GM21367 (cell line): ENCODE measurements around the gene NRTN.

ENCODE experiments used
- ATAC-seq: cut with Tn5 transposase; IDR thresholded peaks from one replicate; pipeline ENCODE4 v1.9.1; 2021; ENCODE audit not compliant: unreplicated experiment

The NRTN gene

GRCh38 chr19:5811117-5811516 is 6.2 kb downstream of the NRTN start:
- no peak for ATAC-seq

DNA sequence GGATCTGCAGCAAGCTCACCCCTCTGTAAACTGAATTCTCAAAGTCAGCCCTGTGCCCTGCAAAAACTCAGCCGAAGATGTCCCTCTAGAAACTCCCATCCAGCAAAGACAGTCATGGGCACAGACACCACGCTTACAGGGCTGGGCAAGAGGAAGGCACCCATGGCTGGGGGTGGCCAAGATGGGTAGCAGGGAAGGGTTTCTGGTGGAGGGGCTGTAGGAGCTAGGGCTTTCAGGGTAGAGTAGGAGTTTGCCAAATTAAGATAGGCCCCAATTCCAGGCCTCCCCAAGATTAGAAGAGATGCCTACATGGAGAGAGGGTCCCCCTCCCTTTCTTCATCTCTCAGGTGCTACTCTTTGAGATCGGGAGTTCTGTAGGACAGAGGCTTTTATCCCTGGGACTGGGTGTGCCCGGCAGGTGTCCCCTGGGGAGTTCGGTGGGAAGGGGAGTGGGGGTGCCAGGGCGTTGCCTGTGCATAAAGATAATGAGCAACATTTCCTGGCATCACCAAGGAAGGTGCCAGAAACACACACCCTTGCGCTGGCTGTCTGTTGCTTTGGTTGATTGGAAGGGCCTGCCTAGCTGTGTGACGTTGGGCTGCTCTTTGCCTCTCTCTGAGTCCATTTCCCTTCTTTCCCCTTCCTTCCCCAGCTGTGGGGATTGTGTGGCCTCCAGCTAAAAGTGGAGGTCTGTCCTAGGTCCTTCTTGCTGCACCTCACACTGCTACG is 9.4 kb downstream of the NRTN start:
- no peak for ATAC-seq

DNA sequence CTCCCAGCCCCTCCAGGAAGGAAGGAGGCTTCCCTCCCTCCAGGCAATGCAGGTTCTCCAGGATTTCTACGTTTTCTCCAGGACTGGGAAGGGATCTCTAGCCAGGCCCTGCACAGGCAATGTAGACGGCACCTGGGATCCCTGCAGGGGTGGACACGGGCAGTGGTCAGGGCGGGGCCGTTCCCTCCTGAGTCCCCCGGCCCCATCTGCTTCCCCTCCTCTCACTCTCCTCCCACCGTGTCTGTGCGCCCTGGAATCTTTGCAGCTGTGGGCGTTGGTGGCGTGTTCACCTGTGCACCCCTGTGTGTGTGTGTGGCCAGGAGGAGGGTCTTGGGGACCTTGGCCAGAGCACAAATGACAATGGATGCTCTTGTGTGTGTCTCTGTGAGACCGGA is 10.0 kb downstream of the NRTN start:
- ATAC-seq = no peak

- ATAC-seq = no peak
These were observed 12.4 kb downstream of the NRTN start for GRCh38 chr19:5817218-5817617.

DNA sequence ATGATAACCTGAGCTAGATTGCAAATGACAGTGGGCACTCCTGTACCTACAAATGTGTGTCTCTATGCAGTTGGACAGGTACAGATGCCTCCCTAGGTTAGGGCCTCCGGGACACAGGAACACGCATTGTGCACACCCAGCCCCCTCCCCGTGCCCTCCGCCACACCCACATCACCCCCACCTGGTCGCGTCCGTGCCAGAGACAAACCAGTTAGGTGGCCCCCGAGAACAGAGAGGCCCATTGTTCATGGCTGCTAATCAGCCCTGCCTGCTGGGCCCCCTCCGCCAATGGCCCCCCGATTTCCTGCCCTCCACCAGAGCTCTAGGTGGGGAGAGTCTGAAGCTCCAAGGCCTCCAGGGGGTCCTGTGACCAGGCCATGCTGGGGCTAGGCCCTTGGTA is 13.7 kb downstream of the NRTN start:
- ATAC-seq = no peak

DNA sequence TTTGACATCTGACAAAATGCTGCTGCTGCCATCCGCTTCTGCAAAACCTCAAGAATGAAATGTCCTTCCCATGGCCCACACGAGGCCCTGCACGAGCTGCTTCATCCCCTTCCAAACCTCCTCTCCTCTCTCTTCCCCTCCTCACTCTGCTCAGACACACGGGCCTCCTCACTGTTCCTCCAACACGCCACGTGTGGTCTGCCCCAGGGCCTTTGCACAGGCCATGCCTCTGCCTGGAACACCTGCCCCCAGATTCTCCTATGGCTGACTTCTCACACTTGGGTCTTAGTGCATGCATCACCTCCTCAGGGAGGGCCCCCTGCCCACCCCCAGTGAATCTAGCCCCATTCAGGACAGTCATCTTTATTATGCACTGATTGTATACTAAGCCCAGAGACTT is 15.9 kb downstream of the NRTN start:
- ATAC-seq = no peak

DNA sequence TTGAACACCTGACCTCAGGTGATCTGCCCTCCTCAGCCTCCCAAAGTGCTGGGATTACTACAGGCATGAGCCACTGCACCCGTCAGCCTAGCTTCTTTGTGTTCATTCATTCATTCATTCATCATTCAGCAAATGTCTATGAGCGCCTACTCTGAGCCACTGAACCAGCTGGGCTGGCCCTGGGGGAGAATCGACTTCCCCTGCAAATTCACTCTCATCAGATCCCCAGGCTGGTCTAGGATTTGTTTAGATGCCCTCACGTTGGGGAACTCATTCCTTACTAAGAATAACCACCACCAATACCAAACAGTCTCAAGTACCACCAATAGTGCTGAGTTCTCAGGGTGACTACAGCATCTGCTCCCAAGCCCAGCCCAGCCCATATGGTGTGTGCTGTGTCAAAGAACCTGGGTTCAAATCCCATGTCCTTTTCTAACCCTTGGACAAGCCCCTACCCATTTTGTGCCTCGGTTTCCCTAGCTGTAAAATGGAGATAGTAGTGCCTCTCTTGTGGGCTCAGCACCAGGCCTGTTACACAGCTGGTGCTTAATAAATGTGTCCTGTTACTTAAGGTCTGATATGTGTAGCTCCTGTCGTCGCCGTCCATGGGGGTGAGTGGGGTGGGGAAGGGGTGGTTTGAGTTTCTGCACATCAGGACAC is 16.8 kb downstream of the NRTN start:
- ATAC-seq = no peak

DNA sequence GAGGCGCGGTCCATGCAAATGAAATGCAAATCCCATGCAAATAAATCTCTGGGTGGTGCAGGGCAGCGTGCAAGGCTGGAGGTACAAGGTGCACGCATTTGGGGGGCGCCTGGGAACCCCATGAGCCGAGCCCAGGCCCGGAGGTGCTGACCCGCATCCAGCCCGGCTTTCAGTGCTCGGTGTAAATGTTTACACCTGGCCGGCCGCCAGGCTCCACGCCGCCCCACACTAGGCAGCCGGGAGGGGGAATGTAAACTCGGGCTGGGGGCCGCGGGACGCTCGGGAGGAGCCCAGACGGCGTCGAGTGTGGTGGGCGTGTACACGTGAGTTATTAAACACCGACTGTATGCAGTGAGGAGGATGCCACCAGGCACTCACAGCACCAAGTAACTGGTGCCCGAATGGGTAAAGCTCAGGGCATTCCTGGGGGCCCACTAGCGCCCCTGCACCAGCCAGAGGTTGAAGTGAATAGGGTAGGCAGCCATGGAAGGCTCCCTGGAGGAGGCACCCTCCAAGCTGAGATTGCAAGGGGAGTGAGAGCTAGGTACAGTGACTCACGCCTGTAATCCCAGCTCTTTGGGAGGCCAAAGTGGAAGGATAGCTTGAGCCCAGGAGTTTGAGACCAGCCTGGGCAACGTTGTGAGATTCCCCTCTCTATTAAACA is 17.4 kb downstream of the NRTN start:
- ATAC-seq = no peak

DNA sequence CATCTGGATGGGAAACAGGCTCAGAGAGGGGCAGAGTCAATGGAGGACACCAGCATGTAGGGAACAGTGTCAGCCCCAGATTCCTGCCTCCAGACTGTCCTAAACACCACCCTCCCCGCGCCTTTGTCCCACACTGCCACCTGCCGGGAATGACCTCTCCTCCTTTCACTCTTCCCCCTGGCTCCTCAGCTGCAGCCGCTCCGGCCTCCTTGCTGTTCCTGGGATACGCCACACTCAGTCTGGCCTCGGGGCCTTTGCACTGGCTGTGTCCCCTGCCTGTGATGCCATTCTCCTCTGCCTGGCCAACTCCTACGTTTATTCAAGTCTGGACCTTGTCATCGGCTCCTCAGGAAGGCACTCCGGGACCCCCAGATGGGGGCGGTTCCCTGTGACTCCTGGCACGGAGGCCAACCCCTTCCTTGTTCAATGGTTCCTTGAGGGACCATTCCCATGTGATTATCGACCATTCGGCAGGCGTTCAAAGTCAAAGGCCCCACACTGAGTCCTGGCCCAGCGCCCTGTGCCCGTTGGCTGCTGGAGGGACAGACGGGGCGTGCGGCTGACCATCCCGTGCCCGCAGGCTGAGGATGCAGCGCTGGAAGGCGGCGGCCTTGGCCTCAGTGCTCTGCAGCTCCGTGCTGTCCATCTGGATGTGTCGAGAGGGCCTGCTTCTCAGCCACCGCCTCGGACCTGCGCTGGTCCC is 18.9 kb downstream of the NRTN start:
- no peak for ATAC-seq

DNA sequence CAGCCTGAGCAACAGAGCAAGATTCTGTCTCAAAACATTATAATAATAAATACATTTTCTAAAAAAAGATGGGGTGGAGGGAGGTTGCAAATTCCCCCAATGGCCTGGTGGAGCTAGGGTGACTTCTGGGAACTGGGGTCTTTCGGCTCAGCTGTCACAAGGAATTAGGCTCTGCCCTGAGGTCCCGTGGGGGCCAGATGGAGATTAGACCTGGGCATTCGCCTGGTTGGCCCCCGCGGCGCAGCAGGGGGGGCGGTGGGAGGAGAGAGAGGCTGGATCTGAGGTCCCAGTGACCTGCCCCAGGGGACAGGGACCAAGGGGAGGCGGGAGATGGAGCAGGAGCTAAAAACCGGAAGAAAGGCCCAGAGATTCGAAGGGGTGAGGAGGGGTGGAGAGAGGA is 19.9 kb downstream of the NRTN start:
- ATAC-seq = no peak

- ATAC-seq = no peak
These were observed 20.3 kb downstream of the NRTN start for GRCh38 chr19:5825178-5825577.

GRCh38 chr19:5826531-5827341 is 21.9 kb downstream of the NRTN start:
- no peak for ATAC-seq

DNA sequence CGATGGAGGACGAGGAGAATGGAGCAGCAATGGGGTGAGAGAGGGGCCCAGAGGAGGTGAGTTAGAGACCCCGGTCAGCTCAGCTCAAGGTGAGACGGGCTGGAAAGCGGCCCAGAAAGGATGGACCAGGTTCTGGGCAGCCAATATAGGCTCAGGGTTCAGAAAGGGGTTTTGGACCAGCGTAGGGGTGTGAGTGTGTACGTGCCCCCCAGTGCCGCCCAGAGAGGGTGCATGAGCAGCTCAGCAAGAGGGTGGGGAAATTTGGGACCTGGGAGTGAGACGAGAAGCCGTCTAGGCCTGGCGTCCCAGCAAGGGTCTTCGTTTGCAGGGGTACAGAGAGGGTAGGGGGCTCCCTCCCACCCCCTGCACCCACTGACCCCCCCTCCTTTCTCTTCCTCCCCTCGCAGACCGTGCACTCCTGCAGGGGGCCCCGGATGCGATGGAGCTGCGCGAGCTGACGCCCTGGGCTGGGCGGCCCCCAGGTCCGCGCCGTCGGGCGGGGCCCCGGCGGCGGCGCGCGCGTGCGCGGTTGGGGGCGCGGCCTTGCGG is 22.5 kb downstream of the NRTN start:
- ATAC-seq = no peak

GRCh38 chr19:5827891-5828660 is 23.2 kb downstream of the NRTN start:
- peak; percentile 60 for ATAC-seq

DNA sequence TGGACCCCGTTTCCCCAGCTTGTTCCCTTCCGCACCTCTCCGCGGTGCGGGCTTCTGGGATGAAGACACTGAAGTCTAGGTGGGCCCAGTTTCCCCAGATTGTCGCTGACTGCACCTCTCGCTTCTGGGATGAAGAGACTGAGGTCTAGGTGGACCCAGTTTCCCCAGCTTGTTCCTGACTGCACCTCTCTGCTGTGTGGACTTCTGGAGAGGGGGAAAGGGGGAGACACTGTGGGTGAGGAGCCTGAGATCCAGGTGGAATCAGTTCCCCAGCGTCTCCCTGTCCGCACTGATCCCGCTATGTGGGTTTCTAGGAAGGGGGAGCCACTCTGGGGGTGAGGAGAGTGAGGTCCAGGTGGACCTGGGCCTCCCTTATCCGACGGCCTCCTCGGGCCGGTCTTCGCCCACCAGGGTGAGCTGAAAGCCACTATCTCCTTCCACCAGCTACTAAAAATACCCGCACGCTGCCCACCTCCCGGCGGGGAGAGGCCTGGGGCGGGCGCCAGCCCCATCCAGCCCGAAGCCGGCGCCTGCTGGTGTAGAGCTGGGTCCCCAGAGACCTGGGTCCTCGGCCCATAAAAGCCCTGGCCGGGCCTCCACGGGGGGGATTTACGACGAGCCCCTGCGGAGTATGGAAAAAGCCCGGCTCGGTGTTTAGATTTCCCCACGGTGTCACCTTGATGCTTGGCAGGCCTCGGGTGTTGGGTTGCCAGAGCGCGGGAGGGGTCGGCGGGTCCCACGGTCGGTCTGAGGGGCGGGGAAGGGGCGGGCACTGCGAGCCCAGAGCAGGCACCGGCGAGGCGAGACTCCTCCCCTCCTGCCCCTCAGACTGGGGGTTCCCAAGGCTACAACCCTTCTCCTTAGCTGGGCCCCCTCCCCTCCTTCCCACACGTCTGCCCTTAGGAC is 24.0 kb downstream of the NRTN start:
- ATAC-seq = no peak

GRCh38 chr19:5829567-5830310 is 24.9 kb downstream of the NRTN start:
- ATAC-seq = no peak

- ATAC-seq = no peak
These were observed 26.3 kb downstream of the NRTN start for GRCh38 chr19:5831159-5831558.

DNA sequence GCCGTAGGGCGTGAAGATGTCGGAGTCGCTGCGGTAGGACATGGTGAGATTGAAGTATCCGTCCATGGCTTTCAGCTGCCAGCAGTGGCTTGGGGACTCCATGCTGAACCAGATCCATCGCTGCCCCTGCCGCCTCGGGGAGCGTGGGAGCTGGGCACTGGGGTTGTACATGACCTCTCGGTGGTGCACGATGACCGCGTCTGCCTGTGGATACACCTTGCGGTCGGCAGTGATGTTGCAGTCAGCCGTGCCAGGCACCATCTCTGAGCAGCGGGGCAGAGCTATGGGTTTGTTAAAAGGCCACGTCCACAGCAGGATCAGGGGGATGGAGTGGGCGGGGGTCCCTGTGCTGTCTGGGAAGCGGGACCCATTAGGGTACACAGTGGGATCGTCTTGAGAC is 27.2 kb downstream of the NRTN start:
- no peak for ATAC-seq
